ENCODE data around the gene TMEM89. TPM values are rescaled to one million over a fixed set of nuclear protein-coding genes. Genes with fewer than 3 reads are reported as not detected.

Gene TMEM89
- total RNA-seq, 1 donor from 2014 or later = not detected

DNA sequence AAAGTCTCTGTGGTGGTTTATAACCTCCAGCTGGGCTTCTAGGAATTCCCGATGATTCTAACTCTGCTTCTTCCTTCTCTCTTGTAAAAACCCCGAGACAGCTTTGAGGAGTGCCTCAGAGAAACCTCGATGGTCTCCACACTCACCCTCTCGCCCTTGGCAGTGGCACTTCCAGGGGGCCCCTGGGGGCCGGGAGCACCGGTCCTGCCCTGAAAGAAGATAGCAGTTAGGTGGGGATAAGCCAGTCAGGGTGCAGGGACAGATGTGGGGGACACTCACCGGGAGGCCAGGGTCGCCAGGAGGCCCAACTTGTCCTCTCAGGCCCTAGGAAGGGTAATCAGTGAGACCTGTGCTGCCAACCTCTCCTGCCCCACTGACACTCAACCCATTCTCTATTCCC is 36.2 kb downstream of the TMEM89 start:
- no peak for DNase-seq

DNA sequence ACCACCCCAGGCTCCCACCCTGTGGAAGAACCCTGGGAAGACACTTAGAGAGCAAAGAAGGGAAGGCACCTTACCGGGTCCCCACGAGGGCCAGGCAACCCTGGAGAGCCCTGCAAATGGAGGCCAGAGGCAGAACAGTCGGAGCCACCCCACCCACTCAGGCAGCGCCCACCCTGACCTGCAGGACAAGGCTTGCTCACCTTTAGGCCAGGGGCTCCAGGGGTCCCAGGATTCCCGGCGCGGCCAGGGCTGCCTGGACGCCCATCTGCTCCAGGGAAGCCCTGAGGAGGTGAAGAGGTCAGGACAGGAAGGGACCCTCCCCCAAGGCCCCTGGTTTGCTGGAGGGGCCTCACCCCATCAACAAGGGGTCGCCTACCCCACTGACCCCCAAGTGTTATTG is 36.7 kb downstream of the TMEM89 start:
- DNase-seq = no peak

DNA sequence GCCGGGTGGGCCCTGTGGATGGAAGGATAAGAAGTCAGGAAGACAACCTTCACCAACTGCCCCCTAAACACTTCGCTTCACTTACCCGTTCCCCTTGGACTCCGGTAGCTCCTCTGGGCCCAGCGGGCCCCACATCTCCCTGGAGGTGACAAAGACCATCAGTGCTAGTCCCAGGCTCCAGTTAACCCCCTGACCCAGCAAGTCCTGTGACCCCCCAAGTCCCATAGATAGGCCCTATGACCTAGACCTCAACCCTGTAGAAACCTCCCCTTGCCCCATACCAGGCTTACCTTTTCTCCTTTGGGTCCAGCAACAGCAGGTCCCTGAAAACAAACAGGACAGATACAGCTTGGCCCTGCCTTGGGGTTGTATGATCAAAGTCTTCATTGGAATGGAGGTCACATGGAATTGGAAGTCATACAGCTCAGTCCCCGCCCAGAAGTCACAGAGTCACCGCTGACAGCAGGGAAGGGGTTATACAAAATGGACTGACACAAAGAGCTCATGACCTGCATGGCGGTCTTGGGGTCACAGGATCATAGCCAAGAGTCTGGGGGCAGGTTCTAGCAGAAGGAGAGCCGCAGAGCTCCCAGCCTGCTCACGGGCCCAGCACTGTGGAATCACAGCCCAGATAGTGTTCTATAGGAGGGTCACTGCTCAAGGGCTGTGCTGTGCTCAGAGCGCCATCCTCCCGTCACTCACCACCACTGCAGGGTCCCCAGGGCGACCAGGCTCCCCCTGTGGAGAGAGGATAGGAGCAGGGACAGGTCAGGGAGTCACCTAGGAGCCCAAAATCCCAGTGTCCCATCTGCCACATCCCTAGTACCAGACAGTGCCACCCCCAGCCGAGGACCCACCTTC is 39.7 kb downstream of the TMEM89 start:
- no peak for DNase-seq

DNA sequence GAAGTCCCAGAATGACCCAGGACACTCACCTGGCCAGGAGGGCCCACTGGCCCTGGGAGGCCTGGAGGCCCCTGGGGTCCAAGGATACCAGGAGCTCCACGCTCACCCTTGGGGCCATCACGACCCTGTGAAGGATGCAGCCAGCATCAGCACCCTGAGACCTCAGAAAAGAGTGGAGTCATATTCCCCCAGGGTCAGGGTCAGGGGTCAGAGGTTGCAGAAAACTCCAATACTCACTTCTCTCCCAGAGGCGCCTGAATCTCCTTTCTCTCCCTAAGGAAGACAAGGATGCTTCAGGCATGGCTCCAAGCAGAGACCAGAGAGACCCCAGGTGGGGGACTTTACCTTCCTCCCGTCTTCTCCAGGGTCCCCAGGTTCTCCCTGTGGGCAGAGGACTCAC is 44.9 kb downstream of the TMEM89 start:
- DNase-seq = no peak

DNA sequence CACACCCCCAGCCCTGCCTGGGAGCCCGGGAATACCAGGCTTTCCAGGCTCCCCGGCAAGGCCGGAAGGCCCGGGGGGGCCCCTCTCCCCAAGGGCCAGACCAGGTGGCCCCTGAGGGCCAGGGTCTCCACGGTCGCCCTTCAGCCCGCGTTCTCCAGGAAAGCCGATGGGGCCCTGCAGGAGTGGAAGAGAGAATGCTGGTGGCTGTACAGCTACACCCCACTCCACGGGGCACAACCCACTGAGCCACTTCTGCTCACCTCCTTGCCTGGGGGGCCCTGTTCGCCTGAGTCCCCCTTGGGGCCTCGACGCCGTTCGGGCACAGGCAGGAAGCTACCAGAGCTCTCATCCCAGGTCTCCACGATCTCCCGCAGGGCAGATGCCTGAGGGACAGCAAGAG is 46.2 kb downstream of the TMEM89 start:
- no peak for DNase-seq

DNA sequence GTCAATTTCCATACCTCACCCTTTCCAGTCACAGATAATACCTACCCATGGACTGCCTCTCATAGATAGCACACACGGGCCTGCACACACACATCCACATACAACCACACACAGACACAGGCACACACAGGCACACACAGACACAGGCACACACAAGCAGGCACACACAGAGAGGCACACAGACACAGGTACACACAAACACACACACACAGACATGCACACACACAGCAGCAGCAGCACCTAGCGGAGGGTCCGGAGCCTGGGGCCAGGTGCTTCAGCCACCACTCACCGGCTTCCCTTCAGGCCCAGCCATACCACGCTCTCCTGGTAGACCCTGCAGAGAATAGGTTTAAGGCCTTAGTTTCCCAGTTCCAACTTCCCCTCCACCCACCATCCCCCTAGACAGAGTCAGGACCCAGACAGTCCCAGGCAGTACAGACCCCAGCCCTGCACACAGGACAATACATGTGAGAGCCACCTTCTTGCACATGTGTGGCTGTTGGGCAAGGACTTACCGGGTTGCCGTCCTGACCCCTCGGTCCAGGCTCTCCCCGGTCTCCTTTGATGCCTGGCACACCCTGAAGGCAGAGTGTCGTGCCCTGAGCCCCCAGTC is 47.5 kb downstream of the TMEM89 start:
- DNase-seq = no peak

DNA sequence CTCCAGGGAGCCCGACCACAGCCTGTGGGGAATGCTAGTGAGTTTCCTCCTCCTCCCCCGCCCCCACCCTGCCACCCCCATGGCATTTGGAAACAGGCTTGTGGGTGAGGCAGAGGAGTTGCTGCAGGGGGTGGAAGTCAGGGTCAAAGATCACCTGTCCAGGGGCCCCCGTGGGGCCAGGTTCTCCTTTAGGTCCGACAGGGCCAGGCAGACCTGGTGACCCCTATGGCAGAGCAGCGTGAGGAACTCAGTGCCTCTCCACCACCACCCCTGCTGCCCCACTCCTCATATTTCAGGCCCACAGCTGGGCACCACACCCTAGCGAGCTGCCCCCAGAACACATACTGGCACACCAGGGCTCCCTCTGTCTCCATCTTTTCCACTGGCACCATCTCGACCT is 49.1 kb downstream of the TMEM89 start:
- no peak for DNase-seq

DNA sequence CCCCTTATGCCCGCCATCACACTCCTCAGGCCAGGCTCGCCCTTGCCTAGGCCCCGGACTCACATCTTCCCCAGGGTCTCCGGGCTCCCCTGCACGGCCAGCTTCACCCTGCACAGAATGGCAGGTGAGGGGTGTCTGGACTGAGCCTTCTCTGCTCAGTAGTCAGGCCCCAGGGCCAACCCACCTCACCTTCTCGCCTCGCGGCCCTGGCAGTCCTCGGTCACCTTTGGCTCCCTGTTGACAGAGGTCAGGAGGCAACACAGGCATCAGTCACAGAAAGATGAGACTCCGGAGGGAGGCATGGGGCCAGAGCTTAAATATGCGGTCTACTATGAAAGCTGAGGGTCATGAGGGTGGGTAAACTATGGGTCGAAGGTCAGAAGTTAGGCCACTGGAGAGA is 49.6 kb downstream of the TMEM89 start:
- no peak for DNase-seq

Other genes starting within 250 kb of the TMEM89 start
- gene FBXW12, start 249.6 kb downstream of the TMEM89 start, total RNA-seq = not detected in 2 replicates
- gene PLXNB1, start 191.7 kb downstream of the TMEM89 start, total RNA-seq = 16.8 and 23.7 TPM in 2 replicates
- gene CCDC51, start 181.7 kb downstream of the TMEM89 start, total RNA-seq = 16.4 and 18.0 TPM in 2 replicates
- gene TMA7, start 181.5 kb downstream of the TMEM89 start, total RNA-seq = 223 and 272 TPM in 2 replicates
- 8.2 TPM in 2 replicates for gene ATRIP, start 175.0 kb downstream of the TMEM89 start, total RNA-seq
- 95.5 and 133 TPM in 2 replicates for gene SHISA5, start 117.6 kb downstream of the TMEM89 start, total RNA-seq
- 2.0 and 2.2 TPM in 2 replicates for gene PFKFB4, start 65.0 kb downstream of the TMEM89 start, total RNA-seq
- gene UCN2, start 58.0 kb downstream of the TMEM89 start, total RNA-seq = not detected in 2 replicates
- gene COL7A1, start 26.4 kb downstream of the TMEM89 start, total RNA-seq = 0.42 and 1.5 TPM in 2 replicates
- 288 and 371 TPM in 2 replicates for gene UQCRC1, start 12.1 kb downstream of the TMEM89 start, total RNA-seq
- 23.9 and 27.7 TPM in 2 replicates for gene SLC26A6, start 13.7 kb upstream of the TMEM89 start, total RNA-seq
- 0.17 and 0.47 TPM in 2 replicates for gene CELSR3, start 41.1 kb upstream of the TMEM89 start, total RNA-seq
- gene NCKIPSD, start 64.1 kb upstream of the TMEM89 start, total RNA-seq = 6.3 and 8.9 TPM in 2 replicates
- 49.7 and 58.2 TPM in 2 replicates for gene IP6K2, start 95.5 kb upstream of the TMEM89 start, total RNA-seq
- 35.6 and 50.8 TPM in 2 replicates for gene PRKAR2A, start 226.1 kb upstream of the TMEM89 start, total RNA-seq